Measurements from ENCODE around the gene SHB.

DNA sequence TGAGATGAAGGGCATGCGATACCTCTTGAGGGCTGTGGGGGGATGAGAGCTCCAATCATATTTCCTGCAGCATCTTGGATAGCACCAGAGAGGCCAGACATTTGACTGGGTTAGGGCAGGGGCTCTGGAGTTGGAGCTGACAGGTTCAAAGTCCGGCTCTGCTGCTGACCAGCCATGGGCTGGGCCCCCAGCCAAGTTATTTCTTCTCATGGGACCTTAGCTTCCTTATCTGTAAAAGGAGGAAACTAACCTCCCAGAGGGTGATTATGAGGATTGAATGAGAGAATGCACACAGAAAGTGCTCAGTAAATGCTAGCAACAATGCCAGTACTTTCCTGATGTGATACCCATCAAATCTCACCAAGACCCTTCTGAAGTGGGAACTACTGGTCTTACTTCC is 99.9 kb downstream of the SHB start:
- TF ChIP-seq, protein P1, sequence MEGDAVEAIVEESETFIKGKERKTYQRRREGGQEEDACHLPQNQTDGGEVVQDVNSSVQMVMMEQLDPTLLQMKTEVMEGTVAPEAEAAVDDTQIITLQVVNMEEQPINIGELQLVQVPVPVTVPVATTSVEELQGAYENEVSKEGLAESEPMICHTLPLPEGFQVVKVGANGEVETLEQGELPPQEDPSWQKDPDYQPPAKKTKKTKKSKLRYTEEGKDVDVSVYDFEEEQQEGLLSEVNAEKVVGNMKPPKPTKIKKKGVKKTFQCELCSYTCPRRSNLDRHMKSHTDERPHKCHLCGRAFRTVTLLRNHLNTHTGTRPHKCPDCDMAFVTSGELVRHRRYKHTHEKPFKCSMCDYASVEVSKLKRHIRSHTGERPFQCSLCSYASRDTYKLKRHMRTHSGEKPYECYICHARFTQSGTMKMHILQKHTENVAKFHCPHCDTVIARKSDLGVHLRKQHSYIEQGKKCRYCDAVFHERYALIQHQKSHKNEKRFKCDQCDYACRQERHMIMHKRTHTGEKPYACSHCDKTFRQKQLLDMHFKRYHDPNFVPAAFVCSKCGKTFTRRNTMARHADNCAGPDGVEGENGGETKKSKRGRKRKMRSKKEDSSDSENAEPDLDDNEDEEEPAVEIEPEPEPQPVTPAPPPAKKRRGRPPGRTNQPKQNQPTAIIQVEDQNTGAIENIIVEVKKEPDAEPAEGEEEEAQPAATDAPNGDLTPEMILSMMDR (IDR thresholded peaks at IDR 0.05) = no peak
- no peak for TF ChIP-seq POLR2A (IDR thresholded peaks at IDR 0.05)
